Measurements from ENCODE around the gene ADAMTS7. TPM values are rescaled to one million over a fixed set of nuclear protein-coding genes. Genes with fewer than 3 reads are reported as not detected.

The ADAMTS7 gene
- total RNA-seq, 5 donors from 2014 or later (not counting 1 experiment from before 2014, with no cell fraction given) = 0.79 to 2.3 (median 1.0) TPM; not detected in 2

DNA sequence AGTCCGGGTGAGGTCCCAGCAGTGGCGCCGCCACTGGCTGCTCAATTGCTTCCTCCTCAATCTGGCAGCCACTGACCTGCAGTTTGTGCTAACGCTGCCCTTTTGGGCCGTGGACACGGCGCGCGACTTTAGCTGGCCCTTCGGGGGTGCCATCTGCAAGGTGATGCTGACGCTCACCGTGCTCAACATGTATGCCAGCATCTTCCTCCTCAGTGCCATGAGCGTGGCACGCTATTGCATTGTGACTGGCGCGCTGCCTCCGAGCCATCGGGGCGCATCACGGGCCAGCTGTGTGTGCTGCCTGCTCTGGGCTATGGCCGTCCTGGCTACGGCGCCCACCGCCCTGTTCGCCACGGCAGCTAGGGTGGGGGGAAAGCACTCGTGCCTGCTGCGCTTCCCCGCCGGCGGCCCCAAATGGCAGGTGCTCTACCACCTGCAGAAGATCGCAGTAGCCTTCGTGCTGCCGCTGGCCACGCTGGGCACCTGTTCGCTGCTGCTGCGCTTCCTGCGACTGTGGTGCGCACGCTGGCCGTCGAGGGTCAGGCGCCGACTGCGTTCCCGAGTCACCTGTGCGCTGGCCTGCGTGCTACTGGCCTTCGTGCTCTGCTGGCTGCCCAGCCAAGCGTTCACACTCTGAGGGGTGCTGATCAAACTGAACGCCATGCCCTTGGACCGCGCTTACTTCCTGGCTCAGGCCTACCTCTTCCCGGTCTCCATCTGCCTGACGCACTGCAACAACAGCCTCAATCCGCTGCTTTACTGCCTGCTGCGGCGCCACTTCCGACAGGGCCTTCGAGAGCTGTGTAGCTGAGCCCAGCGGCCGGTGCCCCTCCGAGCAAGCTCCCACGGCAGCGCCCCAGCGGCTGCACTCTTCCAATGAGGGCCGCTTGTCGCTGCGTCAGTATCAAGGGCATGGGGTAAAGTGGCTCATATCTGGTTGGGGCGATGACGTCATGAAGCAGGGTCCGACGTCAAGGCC is 20.3 kb upstream of the ADAMTS7 start:
- Histone ChIP-seq H3K4me3 (ENCODE audit: control insufficient read depth in 1 of 2, extremely low read depth in 1 of 2, low read length in 1 of 2) (peak overlapping the region in 1 of 2 donors; percentile 70), H3K27me3 (replicated peaks in 1 of 2; ENCODE audit: control insufficient read depth in 2 of 2, extremely low read depth in 1 of 2, insufficient read depth in 2 of 2, low read length in 1 of 2) (peaks cover 0 to 25% of the 10 kb centered on the region in 2 experiments), H3K27ac (ENCODE audit: low read length) (no peak overlapping the region), H3K4me1 (ENCODE audit: control insufficient read depth in 1 of 2, extremely low read depth in 1 of 2, insufficient read depth in 2 of 2, low read length in 2 of 2) (peaks cover 2 to 12% of the 10 kb centered on the region in 2 experiments), H3K9me3 (no peaks in the 10 kb centered on the region), H3K36me3 (ENCODE audit: control insufficient read depth in 2 of 2, extremely low read depth in 1 of 2, insufficient read depth in 1 of 2, low read length in 1 of 2) (no peaks in the 10 kb centered on the region)
- peaks cover 0 to 10% (median 0%) of the 10 kb centered on the region in 3 donors for H3K4me1 Mint-ChIP-seq
- no peak for DNase-seq
- no peaks in the 10 kb centered on the region for H3K9me3 Mint-ChIP-seq
- 87% methylated on average over 68 of the region's 73 CpGs for WGBS (ENCODE audit: insufficient coverage)
- peak overlapping the region; percentile 24 to 79 (median 34) for H3K4me3 Mint-ChIP-seq
- ChIA-PET CTCF (no interaction called here), POLR2A (no interaction called here)
- H3K36me3 Mint-ChIP-seq = no peaks in the 10 kb centered on the region
- H3K27me3 Mint-ChIP-seq = peaks cover 17 to 28% of the 10 kb centered on the region in 2 donors
- no peak overlapping the region for H3K27ac Mint-ChIP-seq
- no peak for ATAC-seq (replicated peaks in 1 of 4)

DNA sequence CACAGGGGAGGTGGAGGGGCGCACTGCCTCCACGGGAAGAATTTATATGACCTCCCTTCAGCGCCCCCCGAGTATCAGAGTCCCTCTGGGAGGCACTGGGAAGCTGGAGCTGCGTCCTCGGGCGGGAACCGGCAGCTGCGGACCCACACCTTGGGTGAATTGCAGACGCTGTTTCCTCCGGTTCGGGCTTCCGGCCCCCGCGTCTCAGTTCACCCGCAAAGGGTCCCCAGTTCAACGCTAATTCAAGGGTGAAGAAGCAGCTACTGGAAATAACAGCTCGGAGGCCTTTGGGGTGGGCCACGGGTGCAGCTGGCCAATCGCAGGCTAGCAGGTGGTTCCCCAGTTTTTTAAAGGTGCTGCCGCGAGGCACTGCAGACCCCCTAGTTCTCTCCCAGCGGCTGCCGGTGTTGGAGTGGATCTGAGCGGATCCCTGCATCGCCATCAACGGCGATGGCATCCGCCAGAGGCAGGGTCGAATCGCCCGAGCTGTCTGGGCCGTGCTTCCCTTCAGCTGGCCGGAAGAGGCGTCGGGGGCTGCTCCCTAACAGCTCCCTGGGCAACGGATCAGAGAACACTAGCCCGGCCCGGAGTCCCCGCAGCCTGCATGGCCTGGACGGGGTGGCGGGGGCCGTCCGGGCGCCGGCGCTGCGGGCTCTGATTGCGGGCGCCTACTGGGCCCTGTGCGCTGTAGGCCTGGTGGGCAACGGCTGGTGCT is 19.4 kb upstream of the ADAMTS7 start:
- H3K27me3 ChIP-seq (replicated peaks in 1 of 2; ENCODE audit: control insufficient read depth in 2 of 2, extremely low read depth in 1 of 2, insufficient read depth in 2 of 2, low read length in 1 of 2) = peaks cover 0 to 23% of the 10 kb centered on the region in 2 experiments
- no peaks in the 10 kb centered on the region for H3K9me3 Mint-ChIP-seq
- peak overlapping the region; percentile 38 to 70 for H3K4me3 ChIP-seq (ENCODE audit: control insufficient read depth in 1 of 2, extremely low read depth in 1 of 2, low read length in 1 of 2)
- no peaks in the 10 kb centered on the region for H3K36me3 ChIP-seq (ENCODE audit: control insufficient read depth in 2 of 2, extremely low read depth in 1 of 2, insufficient read depth in 1 of 2, low read length in 1 of 2)
- H3K4me3 Mint-ChIP-seq = peak overlapping the region; percentile 74 to 79 (median 74)
- CTCF ChIA-PET = no interaction called here
- ATAC-seq (replicated peaks in 1 of 4) = peak; percentile 50 to 70 (median 56)
- H3K27me3 Mint-ChIP-seq = peaks cover 17 to 25% of the 10 kb centered on the region in 2 donors
- peaks cover 0 to 10% (median 0%) of the 10 kb centered on the region in 3 donors for H3K4me1 Mint-ChIP-seq
- POLR2A ChIA-PET = no interaction called here
- DNase-seq = peak in 8 of 35 experiments; percentile 3 to 42 (median 18)
- H3K9me3 ChIP-seq = no peaks in the 10 kb centered on the region
- H3K27ac ChIP-seq (ENCODE audit: low read length) = no peak overlapping the region
- no peaks in the 10 kb centered on the region for H3K36me3 Mint-ChIP-seq
- 26% methylated on average over 50 of the region's 52 CpGs for WGBS (ENCODE audit: insufficient coverage)
- no peak overlapping the region for H3K27ac Mint-ChIP-seq
- H3K4me1 ChIP-seq (ENCODE audit: control insufficient read depth in 1 of 2, extremely low read depth in 1 of 2, insufficient read depth in 2 of 2, low read length in 2 of 2) = peaks cover 2 to 12% of the 10 kb centered on the region in 2 experiments

DNA sequence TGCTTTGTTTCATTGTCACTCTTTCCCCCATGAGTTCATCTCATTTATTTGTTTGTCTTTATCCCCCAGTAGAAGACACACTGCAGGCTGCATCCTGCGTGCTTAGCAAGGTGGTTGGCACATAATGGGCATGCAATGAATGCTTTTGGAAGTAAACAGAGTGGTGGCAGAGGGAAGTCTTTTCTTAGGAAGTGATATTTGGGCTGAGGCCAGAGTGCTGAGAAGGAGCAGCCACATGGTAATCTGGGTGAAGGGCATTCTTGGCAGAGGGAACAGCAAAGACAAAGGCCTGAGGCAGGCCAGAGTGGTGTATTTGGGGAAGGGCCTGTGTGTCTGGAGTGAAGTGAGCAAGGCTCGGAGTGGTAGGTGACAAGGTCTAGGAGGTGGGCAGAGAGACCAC is 17.7 kb upstream of the ADAMTS7 start:
- Histone ChIP-seq H3K36me3 (ENCODE audit: control insufficient read depth in 2 of 2, extremely low read depth in 1 of 2, insufficient read depth in 1 of 2, low read length in 1 of 2) (no peaks in the 10 kb centered on the region), H3K4me1 (ENCODE audit: control insufficient read depth in 1 of 2, extremely low read depth in 1 of 2, insufficient read depth in 2 of 2, low read length in 2 of 2) (peaks cover 2 to 12% of the 10 kb centered on the region in 2 experiments), H3K27me3 (replicated peaks in 1 of 2; ENCODE audit: control insufficient read depth in 2 of 2, extremely low read depth in 1 of 2, insufficient read depth in 2 of 2, low read length in 1 of 2) (peaks cover 0 to 20% of the 10 kb centered on the region in 2 experiments), H3K27ac (ENCODE audit: low read length) (no peak overlapping the region), H3K4me3 (ENCODE audit: control insufficient read depth in 1 of 2, extremely low read depth in 1 of 2, low read length in 1 of 2) (no peak overlapping the region), H3K9me3 (no peaks in the 10 kb centered on the region)
- Mint-ChIP-seq H3K4me3 (peak overlapping the region in 2 of 3 donors; percentile 27 to 28), H3K4me1 (peaks cover 0 to 10% (median 0%) of the 10 kb centered on the region in 3 donors), H3K27me3 (peaks cover 17 to 25% of the 10 kb centered on the region in 2 donors), H3K9me3 (no peaks in the 10 kb centered on the region), H3K27ac (no peak overlapping the region), H3K36me3 (no peaks in the 10 kb centered on the region)
- ATAC-seq (replicated peaks in 1 of 4) (no peak), DNase-seq (no peak)
- CTCF ChIA-PET = no interaction called here
- POLR2A ChIA-PET = no interaction called here
- no CpG with 5 or more reads among the region's 2 CpGs for WGBS (ENCODE audit: insufficient coverage)

DNA sequence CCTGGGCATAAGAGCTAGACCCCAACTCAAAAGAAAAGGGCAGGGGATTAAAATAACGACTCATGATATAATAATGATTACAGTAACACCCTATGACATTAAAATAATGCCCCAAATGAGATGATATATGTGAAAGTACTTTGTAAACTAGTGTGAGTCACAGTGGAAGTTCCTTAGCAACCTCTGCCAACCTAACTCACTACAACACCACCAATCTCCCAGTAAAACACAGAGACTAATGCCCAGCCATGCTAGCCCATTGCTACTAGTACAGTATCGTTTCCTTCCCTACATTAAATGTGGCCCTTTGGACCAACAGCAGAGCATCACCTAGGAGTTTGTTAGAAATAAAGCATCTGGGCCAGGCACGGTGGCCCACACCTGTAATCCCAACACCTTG is 11.2 kb upstream of the ADAMTS7 start:
- no peaks in the 10 kb centered on the region for H3K36me3 Mint-ChIP-seq
- H3K4me3 Mint-ChIP-seq = no peak overlapping the region
- Histone ChIP-seq H3K27me3 (replicated peaks in 1 of 2; ENCODE audit: control insufficient read depth in 2 of 2, extremely low read depth in 1 of 2, insufficient read depth in 2 of 2, low read length in 1 of 2) (peaks cover 0 to 2% of the 10 kb centered on the region in 2 experiments), H3K4me3 (ENCODE audit: control insufficient read depth in 1 of 2, extremely low read depth in 1 of 2, low read length in 1 of 2) (no peak overlapping the region), H3K9me3 (no peaks in the 10 kb centered on the region), H3K27ac (ENCODE audit: low read length) (no peak overlapping the region), H3K4me1 (ENCODE audit: control insufficient read depth in 1 of 2, extremely low read depth in 1 of 2, insufficient read depth in 2 of 2, low read length in 2 of 2) (no peaks in the 10 kb centered on the region), H3K36me3 (ENCODE audit: control insufficient read depth in 2 of 2, extremely low read depth in 1 of 2, insufficient read depth in 1 of 2, low read length in 1 of 2) (no peaks in the 10 kb centered on the region)
- no peak for DNase-seq
- no peak for ATAC-seq (replicated peaks in 1 of 4)
- peaks cover 10 to 14% of the 10 kb centered on the region in 2 donors for H3K27me3 Mint-ChIP-seq
- H3K27ac Mint-ChIP-seq = no peak overlapping the region
- no peaks in the 10 kb centered on the region for H3K4me1 Mint-ChIP-seq
- no CpG with 5 or more reads among the region's 3 CpGs for WGBS (ENCODE audit: insufficient coverage)
- ChIA-PET POLR2A (interaction anchor here in 1 of 2 donors (0.6 kb wide), 1 partner anchor 314 kb away, joined by 4 read pairs; no protein-coding TSS in a partner anchor), CTCF (no interaction called here)
- no peaks in the 10 kb centered on the region for H3K9me3 Mint-ChIP-seq

DNA sequence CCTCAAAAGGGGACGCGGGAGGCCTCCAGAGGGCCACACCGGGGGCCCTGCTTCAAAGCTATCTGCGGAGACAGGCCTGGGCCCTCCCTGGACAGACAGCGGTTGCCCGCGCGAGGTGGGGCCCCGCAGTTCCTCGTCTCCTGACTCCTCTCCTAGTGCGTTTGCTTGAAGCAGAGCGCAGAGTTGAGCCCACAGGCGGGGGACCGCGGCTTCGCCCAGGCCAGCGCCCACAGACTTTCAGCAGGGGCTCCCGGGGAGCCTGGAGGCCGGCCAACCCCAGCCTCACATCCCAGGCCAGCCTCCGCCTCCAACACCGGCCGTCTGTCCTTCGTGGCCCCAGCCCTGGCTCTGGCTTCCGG is 540 bp upstream of the ADAMTS7 start:
- DNase-seq = no peak
- Histone ChIP-seq H3K9me3 (peaks cover 3% of the 10 kb centered on the region), H3K36me3 (ENCODE audit: control insufficient read depth in 2 of 2, extremely low read depth in 1 of 2, insufficient read depth in 1 of 2, low read length in 1 of 2) (no peaks in the 10 kb centered on the region), H3K4me1 (ENCODE audit: control insufficient read depth in 1 of 2, extremely low read depth in 1 of 2, insufficient read depth in 2 of 2, low read length in 2 of 2) (peaks cover 0 to 18% of the 10 kb centered on the region in 2 experiments), H3K4me3 (ENCODE audit: control insufficient read depth in 1 of 2, extremely low read depth in 1 of 2, low read length in 1 of 2) (peak overlapping the region; percentile 39 to 73), H3K27ac (ENCODE audit: low read length) (no peak overlapping the region), H3K27me3 (replicated peaks in 1 of 2; ENCODE audit: control insufficient read depth in 2 of 2, extremely low read depth in 1 of 2, insufficient read depth in 2 of 2, low read length in 1 of 2) (peaks cover 0 to 59% of the 10 kb centered on the region in 2 experiments)
- Mint-ChIP-seq H3K4me3 (peak overlapping the region; percentile 71 to 78 (median 75)), H3K27me3 (peaks cover 36 to 53% of the 10 kb centered on the region in 2 donors), H3K9me3 (peaks cover 0 to 8% (median 0%) of the 10 kb centered on the region in 3 donors), H3K4me1 (peaks cover 11 to 18% (median 16%) of the 10 kb centered on the region in 3 donors), H3K36me3 (no peaks in the 10 kb centered on the region), H3K27ac (no peak overlapping the region)
- CTCF ChIA-PET = no interaction called here
- WGBS (ENCODE audit: insufficient coverage) = 45% methylated on average over 22 of the region's 24 CpGs
- POLR2A ChIA-PET = interaction anchor here in 1 of 2 donors (0.6 kb wide), 1 partner anchor 351 kb away, joined by 3 read pairs; no protein-coding TSS in a partner anchor
- peak in 3 of 4 experiments; percentile 22 to 34 (median 30) for ATAC-seq (replicated peaks in 1 of 4)
